K562 treated with DMSO at 1 percent for 4 hours (cell line): ENCODE results near the gene C3orf22. TPM values are rescaled to one million over a fixed set of nuclear protein-coding genes. Genes with fewer than 3 reads are reported as not detected.

Experiments used
- total RNA-seq: library from RNA; unstranded; fragments of 300-600 nt; gene quantifications from 2 replicates; pipeline ENCODE4 v1.2.3, GENCODE V29; 2022; ENCODE audit not compliant: insufficient read depth

Gene C3orf22
- not detected in 2 replicates for total RNA-seq

GRCh38 chr3:126558336-126559071, at the start of gene C3orf22:
Gene C3orf22 (minus strand): TSS chr3:126558932. CDS start chr3:126553390, 5,542 bp downstream.

GRCh38 chr3:126523745-126524428, 34.8 kb downstream of the C3orf22 start, which contains the start of gene CHST13:
Gene CHST13 (plus strand): TSS chr3:126524155. CDS start chr3:126524333, 178 bp downstream.

GRCh38 chr3:126517291-126517951, 41.3 kb downstream of the C3orf22 start, which contains the start of gene UROC1:
Gene UROC1 (minus strand): TSS chr3:126517773. CDS start chr3:126517719, 54 bp downstream.

Other genes with a start within 250 kb of the C3orf22 start
- 0.39 TPM in 1 of 2 replicates, not detected in the other for gene KLF15, start 201.5 kb downstream of the C3orf22 start, total RNA-seq
- not detected in 2 replicates for gene CFAP100, start 164.0 kb downstream of the C3orf22 start, total RNA-seq
- 16.8 and 19.0 TPM in 2 replicates for gene ZXDC, start 83.0 kb downstream of the C3orf22 start, total RNA-seq
- not detected in 2 replicates for gene UROC1, start 41.2 kb downstream of the C3orf22 start, total RNA-seq
- not detected in 2 replicates for gene CHST13, start 34.8 kb downstream of the C3orf22 start, total RNA-seq
- 0.82 and 1.4 TPM in 2 replicates for gene TXNRD3, start 96.2 kb upstream of the C3orf22 start, total RNA-seq
- 218 and 268 TPM in 2 replicates for gene CHCHD6, start 145.3 kb upstream of the C3orf22 start, total RNA-seq